GM18873 (cell line): Measurements from ENCODE around the gene ALDH1L1.

Experiments
- ATAC-seq: cut with Tn5 transposase; IDR thresholded peaks from one replicate; pipeline ENCODE4 v1.9.1; 2021; ENCODE audit warnings: mild to moderate bottlenecking, moderate library complexity, moderate number of reproducible peaks; ENCODE audit not compliant: unreplicated experiment, low FRiP score

ALDH1L1 gene

DNA sequence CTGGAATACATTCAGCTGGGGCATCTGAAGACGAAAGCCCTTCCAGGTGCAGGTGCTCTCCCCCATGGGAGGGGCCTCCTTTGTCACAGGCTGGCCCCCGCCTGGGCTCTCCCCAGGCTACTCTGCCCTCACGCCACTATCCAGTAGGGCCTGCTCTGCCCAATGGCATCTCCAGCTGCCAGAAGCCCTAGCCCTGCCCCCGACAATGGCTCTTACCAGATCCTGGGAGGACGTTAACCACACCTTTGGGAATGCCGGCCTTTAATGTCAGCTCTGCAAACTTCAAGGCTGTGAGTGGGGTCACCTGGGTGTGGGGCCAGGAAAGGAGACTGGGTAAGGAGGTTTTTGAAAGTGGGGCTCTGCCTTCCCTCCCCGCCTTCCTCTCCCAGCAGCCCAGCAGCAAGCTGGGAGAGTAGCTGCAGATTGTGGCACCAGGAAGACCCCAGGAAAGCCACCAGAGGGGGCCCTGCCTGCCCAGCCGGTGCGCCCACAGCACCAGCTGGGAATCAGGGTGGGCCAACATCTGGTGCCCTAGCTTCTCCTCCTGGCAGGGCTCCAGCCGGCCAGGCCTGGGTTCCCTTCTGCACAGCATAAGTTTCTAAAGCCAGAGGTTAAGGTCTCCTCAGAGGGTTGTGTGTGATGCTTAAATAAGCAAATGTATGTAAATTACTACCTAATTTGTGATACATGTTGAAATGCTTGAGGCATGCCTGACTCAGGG lies 56.1 kb downstream of the ALDH1L1 start:
- no peak for ATAC-seq

DNA sequence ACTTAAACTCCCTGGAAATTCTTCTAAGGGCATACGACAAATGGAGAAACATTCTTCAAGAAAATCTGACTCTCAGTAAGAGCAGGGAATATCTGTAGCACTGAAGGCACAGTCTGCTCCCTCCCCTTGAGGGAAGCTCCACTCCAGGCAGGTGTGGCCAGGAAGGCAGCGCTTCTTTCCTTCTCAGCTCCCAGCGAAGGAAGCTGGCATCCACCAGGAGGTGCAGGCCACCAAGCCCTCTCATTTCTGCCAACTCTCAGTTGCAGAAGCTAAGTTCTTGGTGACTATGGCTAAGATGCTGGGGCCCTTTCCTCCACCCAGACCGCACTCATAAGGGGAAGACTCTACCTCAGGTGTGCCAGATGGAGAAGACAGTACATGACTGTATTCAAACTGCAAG lies 58.8 kb downstream of the ALDH1L1 start:
- no peak for ATAC-seq

DNA sequence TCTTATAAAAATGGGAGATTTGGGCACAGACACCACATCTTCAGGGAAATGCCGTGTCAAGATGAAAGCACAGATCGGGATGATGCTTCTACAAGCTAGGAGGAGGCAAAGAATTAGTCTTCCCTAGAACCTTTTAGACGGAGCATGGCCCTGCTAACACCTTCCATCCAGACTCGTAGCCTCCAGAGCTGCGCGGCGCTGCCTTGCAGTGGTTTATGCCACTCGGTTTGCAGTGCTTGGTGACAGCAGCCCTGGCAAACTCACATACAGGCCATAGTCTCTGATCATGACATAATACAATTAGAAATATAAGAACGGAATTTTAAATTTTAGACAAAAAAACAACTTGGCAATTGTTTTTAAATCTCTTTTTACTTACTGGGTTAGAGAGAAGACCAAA lies 59.3 kb downstream of the ALDH1L1 start:
- no peak for ATAC-seq

DNA sequence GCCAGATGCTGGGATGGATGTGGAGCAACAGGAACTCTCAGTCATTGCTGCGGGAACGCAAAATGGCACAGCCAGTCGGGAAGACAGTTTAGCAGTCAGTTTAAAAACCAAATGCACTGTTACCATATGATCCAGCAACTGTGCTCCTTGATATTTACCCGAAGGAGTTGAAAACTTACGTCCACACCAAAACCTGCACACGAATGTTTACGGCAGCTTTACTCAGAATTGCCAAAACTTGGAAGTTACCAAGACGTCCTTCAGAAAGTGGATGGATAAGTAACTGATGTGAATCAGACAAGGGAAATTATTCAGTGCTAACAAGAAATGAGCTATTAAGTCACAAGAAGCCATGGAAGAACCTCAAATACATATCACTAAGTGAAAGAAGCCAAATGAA lies 60.4 kb downstream of the ALDH1L1 start:
- no peak for ATAC-seq

DNA sequence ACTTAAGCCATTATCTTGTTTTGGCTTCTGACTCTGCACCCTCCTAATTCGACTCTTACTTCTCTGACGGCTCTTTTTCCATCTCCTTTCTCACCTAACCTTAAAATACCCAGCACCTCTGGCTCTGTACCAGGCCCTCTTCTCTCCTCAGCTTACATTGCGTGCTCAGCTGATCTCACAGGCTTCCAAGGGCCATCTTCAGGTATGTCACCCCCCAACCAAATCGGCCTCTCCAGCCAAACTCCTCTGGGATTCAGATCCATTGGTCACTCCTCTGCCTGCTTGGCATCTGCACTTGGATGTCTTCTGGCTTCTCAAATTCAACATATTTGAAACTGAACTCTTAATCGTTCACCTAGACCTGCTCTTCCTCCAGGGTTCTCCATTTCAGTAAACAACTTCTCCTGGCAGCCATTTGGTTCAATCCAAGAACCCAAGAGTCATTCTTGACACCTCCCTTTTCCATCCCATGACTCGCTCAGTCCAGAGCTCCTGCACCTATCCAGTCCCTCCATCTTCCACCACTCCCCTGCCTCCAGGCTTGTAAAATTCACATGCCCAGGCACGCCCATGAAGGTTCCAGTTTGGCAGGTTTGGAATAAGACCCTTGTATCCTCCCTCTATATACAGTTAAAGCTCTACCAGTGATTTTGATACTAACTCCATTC lies 61.2 kb downstream of the ALDH1L1 start:
- no peak for ATAC-seq

DNA sequence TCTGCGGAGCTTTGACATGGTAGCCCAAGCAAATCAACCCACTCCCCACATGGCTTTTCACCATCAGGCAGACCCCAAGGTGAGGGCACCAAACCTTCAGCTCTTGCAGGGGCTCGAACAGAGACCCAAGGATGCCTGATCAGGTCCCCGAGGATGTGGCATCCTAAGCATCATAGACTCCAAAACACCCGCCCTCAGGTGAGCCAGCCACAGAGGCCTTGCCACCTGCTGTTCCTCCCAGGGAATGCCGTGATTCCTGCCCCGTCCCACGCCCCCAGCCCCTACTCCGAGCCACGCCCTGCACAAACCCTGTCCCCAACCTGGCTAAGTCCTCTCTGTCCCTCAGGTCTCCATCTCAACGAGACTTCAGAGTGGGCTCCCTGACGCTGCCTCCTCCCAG lies 61.8 kb downstream of the ALDH1L1 start:
- ATAC-seq, result no peak

DNA sequence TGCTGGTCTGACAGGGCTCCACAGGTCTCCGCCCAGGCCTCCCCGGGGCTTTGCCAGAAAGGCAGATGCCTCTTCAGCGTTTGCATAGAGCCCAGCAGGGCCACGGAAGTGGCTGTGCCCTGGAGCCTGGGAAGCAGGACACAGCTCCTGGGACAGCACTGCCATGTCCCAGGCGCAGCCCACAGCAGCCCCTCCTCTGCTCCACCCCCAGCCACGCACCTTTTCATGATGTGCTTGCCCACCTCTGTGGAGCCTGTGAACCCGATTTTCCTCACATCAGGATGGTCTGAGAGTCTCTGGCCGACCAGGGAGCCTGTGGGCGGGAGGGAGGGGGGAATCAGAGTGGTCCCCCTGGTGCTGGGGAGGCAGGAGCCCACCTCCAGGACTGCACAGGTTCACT lies 62.6 kb downstream of the ALDH1L1 start:
- ATAC-seq, result no peak

DNA sequence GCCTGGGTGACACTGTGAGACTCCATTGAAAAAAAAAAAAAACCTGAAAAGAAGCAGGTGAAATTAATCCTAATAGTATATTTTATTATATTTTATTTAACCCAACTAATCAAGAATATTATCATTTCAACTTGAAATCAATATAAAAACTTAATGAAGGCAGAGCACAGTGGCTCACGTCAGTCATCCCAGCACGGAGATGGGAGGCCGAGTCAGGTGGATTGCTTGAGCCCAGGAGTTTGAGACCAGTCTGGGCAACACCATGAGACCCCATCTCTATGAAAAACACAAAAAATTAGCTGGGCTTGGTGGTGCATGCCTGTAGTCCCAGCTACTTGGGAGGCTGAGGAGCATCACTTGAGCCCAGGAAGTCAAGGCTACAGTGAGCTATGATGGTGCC lies 63.2 kb downstream of the ALDH1L1 start:
- no peak for ATAC-seq

DNA sequence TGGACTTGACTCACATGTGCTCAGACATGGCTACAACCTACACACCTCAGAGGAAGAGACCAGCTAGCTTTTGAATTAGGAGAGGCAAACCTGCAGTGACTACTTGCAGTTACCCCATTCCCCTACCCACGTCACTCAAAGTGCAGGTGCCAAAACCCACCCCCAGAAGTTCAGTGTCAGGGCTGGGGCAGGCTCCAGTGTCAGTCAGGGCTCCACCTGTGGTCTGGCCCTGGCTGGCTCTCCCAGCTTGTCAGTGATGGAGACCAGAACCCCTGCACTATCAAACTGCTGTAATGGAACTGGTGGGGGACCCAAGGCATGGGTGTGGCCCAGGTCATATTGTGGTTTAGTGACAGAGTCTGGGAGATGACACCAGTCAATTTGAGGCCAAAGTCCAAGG lies 63.9 kb downstream of the ALDH1L1 start:
- no peak for ATAC-seq

DNA sequence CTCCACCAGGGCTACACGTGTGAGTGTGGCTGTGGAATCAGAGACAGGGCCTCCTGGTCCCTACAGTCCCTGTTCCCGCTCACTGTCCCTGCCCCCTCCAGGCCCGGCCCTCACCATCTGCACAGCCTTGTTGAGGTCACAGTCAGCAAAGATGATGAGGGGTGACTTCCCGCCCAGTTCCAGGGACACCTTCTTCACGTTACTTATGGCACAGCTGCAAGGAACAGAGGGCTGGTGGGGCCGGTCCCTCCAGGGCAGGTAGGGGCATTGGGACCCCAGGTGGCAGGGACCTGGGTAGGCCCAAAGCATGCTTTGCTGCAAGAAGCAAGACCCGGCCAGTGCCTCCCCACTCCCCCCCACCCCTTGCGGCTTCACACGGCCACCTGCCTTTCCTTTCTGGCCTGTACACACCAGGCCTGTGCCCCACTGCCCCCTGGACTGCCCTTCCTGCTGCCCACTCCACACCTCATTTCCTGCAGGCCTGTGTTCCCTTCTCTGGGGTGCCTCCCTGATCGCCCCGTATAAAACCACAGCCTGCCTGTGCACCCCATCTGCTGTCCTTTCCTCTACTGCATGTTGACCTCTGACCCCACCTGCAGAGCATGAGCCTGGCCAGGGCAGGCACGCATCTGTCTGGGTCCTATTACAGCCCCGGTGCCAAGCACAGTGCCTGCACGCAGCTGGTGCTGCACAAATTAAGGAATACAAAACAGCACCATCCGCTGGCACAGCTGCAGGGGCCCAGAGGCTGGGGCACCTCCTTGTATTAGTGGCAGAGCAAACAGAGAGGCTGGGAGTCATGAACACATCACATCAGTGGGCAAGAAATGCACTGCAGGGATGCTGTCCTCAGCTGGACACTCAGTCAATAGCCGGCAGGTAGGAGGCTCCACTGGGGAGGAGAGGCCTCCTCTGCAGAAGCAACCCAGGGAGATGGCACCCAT lies 65.7 kb downstream of the ALDH1L1 start:
- ATAC-seq, result no peak

DNA sequence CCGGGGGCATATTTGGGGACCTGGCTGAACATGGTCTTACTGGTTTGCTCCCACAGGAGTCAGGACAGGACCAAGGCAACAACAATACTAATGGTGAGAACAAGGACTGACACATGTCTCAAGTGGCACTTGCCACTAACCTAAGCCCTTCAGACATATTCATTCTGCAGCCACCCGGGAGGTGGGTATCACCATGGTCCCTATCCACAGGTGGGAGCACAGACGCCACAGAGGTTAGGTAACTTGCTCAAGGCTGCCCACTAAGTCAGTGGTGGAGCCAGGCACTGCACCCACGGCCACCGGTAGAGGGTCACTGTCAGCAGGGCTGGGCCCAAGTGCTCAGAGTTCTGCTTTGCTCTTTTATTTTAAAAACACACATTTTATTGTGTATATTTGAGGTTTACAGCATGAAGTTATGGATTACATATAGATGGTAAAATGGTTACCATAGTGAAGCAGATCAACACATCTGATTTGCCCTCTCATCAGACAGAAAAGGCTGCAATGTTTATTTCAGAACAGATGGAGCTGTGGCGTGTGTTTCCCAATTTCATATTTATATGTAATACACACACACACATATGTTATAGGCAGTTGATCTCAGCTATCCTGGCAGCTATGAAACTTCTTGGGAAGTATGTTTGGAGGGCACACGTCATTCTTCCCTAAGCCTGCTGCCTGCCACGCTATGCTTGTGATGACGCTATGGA lies 66.5 kb downstream of the ALDH1L1 start:
- ATAC-seq, result no peak

DNA sequence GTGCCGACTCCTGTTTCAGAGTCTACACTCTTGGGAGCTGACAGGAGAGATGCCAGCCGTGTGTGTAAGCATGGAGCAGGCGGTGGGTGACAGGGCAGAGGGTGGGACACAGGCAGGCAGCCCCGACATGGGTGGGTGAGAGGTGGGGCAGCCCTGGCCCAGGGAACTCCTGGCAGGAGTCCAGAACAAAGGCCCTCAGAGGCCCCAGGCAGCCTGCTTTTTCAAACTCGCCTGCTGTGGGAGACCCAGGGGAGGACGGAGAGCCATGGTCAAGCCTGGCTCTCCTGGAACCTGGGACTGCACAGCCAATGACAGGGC lies 67.2 kb downstream of the ALDH1L1 start:
- ATAC-seq, result no peak

DNA sequence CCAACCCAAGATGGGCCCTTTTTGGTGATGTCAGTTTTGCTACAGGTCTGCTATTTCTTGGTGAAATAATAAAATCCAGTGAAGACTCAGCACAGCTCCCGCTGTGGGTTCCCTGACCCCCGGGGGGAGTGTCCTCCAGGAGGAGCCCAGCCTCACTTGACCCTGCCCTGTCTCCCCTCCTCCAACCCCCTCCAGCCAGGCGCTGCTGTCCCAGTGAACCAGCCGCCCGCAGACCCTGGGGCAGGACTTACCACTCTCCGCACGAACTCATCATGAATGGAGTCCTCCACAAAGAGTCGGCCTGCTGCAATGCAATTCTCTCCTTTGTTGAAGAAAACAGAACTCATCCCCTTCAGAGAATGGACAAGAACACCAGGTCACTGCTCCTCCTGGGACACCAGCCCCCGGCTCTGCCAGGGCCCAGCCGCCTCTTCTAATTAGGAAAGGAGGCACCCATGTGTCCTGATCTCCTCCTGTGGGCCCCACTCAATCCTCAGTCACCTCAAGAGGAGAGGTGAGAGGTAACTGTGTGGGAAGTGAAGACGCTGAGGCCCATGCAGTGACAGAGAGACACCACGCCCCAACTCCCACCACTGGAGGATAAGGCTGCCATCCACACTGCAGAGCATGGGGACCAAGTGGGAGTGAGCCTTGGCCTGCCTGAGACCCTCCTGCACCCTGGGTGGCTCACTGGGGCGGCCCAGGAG lies 67.7 kb downstream of the ALDH1L1 start:
- no peak for ATAC-seq

DNA sequence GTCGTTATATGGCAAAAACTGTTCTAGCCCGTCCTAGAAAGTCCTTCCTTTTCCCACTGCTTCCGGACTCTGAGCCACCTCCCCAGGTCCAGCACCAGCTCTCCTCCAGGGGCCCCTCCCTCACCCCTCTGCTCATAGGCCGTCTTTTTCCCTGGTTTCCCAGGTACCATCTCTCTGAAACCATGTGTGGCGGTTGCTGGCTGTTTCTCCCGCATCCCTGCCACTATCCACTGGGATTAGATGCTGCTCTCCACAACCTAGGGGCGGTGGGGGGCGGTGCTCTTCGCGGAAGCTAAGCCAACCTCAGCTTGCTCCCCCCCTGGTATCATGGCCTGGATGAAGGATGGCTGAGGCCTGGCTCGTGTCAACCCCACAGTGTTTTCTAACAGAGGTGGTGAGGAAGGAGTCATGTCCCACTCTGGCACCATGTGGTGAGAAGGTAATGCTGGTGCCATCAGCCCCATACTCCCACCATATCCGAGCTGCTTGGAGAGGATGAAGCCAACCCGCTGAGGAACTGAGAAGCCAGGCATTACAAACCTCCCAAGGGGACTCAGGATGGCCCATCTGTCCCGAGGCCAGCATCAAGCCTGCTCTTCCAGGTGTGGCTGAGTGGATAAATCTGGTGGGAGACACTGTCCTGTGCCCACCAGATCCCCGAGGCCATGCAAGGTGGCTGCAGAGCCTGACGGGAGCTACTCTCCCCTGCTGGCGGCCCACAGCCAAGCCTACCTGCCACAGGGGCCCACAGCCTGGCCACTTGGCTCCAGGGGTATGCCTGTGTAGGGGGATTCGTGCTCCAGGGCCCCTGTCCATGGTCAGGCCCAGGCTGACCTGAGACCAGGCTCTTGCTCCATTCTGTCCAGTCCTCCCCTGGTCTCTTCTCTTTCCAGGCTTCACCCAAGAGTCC lies 68.6 kb downstream of the ALDH1L1 start:
- ATAC-seq, result no peak

DNA sequence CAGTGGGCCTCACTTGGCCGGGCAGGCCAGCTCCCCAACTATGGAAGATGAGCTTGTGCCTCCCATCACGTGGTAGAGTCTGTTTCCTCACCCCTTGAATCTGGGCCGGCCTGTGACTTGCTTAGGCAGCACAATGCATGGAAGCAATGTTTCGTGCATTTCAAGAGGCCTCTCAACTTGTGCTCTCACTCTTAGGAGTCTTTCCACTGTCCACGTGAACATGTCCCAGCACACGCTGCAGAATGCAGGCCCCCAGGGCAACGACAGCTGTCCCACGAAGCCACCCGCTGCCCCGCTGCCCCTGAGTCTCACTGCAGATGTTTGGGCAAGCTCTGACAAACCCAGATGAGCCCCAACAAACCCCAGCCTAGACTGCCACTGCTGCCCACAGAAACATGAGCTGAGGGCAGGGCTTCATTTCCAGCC lies 69.2 kb downstream of the ALDH1L1 start:
- ATAC-seq, result no peak

DNA sequence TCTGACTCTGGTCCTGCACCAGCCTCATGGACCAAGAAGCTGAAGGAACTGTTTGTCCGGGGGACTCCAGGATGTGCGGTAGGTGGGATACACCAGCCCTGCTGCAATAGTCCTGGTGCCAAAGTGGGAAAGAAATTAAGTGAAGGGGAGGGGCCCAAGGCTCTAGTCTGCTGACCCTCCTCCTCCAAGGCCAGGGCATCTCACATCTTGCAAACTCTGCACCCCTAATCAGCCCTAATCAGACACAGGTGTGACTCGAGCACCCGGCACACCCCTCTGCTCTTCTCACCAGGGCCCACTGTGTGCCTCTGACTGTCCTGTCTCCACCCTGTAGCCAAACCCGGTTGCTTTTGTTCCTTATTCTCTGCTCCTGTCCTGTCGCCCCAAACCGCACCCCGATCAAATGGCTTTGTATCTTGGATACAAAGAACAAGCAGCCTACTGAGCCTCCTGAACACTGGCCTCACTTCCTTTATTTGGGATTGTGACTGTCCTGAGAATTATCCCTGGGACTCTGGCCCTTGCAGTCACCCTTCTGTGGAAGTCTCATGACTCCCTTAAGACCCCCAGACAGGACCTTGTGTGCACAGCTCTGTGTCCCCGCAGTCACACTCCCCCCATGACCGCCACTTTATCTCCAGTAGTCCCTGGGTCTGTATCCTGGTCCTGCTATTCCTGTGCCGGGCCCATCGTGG lies 69.8 kb downstream of the ALDH1L1 start:
- no peak for ATAC-seq

DNA sequence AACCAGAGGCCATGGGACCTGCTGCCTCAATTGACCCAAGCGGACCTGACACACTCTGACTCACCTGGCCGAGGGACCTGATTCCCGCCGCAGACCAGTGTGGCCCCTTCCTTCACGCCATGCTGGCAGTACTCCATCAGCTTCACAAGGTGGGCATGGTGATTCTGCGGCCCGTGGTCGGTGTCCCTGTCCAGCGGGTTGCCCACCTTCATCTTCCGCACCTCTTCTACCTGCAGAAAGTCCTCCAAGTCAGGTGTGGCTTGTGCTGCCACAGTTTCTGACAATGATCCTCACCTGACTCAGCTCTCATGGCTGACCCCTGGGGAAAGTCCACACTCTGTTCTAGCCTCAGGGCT lies 70.5 kb downstream of the ALDH1L1 start:
- ATAC-seq, result no peak

DNA sequence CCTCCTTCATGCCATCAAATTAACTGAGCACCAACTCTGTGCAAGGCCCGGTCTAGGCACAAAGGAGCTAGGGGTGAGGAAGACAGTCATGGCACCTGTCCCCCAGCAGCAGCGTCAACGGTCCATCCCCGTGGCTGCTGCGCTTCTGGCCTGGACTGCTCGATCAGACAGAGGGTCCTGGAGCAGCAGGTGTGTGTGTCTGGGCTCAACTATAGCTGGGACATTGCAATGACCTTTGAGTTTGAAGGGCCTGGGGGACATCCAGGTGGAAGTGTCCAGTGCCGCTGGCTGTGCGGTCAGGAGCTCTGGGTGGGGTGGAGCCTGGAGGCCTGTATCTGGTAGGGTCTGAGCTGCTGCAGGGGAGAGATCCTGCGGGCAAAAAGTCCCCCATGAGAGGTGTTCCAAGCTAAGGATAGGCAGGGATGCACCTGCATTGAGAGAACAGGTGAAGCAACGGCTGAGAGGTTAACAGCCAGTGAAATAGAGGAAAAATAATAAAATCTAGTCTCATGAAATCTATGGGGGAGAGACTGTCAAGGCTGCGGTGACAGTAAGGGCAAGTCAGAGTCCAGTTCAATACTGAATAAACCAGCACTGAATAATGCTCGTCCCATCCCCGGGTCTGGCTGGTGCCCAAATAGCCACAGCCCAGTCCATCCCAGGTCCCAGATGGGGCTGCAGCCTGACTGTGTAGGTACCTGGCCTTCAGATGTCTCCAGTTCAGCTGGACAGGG lies 71.1 kb downstream of the ALDH1L1 start:
- ATAC-seq, result no peak
